ENCODE data around the gene ITGA11.

GRCh38 chr15:68365140-68365745 is 66.7 kb downstream of the ITGA11 start:
- TF ChIP-seq CTCF (IDR thresholded peaks at IDR 0.05): no peak
- no peak for TF ChIP-seq POLR2A (IDR thresholded peaks at IDR 0.05)

All from breast epithelium (tissue), 3 donors.